GM10266 (cell line): ENCODE data around the gene CMBL.

ENCODE experiments used
- DNase-seq: peaks from one replicate; pipeline ENCODE4 v3.0.0; 2012; ENCODE audit errors: extremely low spot score
- CTCF ChIP-seq: IDR thresholded peaks from 2 replicates; pipeline ENCODE4 v1.5.1; 2012; ENCODE audit warnings: mild to moderate bottlenecking, low read depth; ENCODE audit not compliant: control insufficient read depth, insufficient read depth; ENCODE audit errors: missing control alignments

CMBL gene

DNA sequence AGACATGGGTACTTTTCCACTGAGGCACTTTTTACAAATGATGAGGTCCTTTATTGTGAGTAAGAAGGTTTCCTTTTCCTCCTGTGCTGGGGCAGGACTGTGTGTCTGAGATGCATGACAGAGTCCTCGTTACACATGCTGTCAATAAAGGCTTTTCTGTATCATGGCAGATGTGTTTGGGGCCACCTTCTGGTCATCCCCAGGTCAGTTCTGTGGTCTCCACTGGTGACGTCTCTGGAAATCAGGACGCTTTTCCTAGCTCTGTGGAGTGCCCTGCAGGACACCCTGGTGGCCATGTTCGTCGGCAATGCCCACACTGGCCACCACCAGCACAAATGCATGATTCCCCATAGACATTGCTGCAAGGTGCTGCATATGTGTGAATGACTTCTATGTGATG lies 2.8 kb downstream of the CMBL start:
- TF ChIP-seq CTCF = peak; percentile 24
- DNase-seq = peak; percentile 35

DNA sequence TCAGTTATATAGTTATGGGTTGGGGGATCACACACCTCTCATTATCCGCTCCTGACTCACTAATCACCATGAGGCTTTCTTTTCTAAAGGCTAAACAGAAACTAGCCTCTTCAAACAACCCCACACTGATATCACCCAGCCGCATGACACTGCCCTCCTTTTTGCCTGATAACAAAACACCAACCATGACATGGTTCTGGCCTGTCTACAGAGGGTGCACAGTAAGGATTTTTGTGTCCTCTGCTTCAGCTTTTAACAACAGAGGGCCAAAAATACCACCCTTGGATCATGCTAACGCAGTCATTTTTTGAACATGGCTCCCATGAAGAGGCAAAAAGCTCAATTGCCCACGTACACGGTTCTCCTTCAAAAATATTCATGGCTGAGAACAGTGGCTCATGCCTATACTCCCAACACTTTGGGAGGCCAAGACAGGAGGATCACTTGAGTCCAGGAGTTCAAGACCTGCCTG lies 4.0 kb downstream of the CMBL start:
- no peak for TF ChIP-seq CTCF
- DNase-seq = no peak

DNA sequence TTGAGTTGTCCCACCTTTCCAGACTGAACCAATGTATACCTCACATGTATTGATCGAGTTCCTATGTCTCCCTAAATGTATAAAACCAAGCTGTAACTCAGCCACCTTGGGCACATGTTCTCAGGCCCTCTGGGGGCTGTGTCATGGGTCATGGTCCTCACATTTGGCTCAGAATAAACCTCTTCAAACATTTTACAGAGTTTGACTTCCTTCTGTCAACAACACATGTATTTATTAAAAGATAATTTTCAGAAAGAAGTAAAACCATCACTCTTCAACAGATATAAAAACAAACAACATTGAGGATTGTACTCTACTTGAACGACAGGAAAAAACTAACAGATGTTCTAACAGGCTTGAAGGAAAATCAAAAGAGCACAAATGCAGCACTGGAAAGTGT lies 4.5 kb downstream of the CMBL start:
- DNase-seq = no peak
- no peak for TF ChIP-seq CTCF

- DNase-seq = no peak
- no peak for TF ChIP-seq CTCF
Measured at GRCh38 chr5:10301842-10302610, 5.7 kb downstream of the CMBL start.

- no peak for DNase-seq
- TF ChIP-seq CTCF = no peak
Measured at GRCh38 chr5:10301266-10301665, 6.4 kb downstream of the CMBL start.

DNA sequence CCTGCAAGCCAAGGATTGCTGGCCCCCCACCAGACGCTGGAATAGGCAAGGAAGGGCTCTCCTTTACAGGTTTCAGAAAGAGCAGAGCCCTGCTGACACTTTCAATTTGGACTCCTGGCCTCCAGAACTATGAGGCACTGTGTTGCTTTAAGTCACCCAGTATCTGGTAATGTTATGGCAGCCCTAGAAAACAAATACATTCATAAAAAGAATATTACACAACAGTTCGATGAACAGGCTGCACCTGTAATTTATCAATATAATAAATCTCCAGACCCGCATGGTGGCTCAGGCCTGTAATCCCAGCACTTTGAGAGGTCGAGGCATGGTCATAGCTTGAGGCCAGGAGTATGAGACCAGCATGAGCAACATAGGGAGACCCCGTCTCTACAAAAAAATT lies 7.5 kb downstream of the CMBL start:
- no peak for TF ChIP-seq CTCF
- DNase-seq = no peak

- DNase-seq = no peak
- no peak for TF ChIP-seq CTCF
Measured at GRCh38 chr5:10297646-10298204, 10.0 kb downstream of the CMBL start.
